Common myeloid progenitor, CD34-positive (primary cell): ENCODE results near the gene TAB2.

Experiments used
- CTCF ChIA-PET: fragments of 350-600 bp; sonication (Branson Sonifier 250); formaldehyde crosslinking; loops from one replicate; lab custom pipeline; 2021; ENCODE audit warnings: antibody characterized with exemption; lab: Charles Lee
- POLR2A ChIA-PET: fragments of 350-600 bp; sonication (Branson Sonifier 250); formaldehyde crosslinking; loops from one replicate; lab custom pipeline; 2021; ENCODE audit warnings: antibody characterized with exemption; lab: Charles Lee
- DNase-seq, 3 donors: peaks; one replicate each; pipeline versions ENCODE4 v3.0.0 to v3.0.0-alpha.2; 2013
- H3K27ac ChIP-seq, 2 experiments: 1 replicate in 1 of 2; 2 replicates in 1 of 2; pipeline ENCODE4 v1.7.0; 2013; ENCODE audit warnings: inconsistent platforms in 2 of 2, low read length in 2 of 2, mild to moderate bottlenecking in 2 of 2, low read depth in 1 of 2, moderate library complexity in 1 of 2; ENCODE audit not compliant: severe bottlenecking in 2 of 2, insufficient read depth in 1 of 2, poor library complexity in 1 of 2
- H3K27me3 ChIP-seq, 5 experiments: replicated peaks in 2 of 5; 1 replicate in 3 of 5; 2 replicates in 2 of 5; pipeline versions ENCODE4 v1.6.1 to v1.7.0; 2013; ENCODE audit warnings: low read length in 4 of 5, mild to moderate bottlenecking in 2 of 5, moderate library complexity in 2 of 5, inconsistent platforms in 1 of 5; ENCODE audit not compliant: insufficient read depth in 5 of 5, control insufficient read depth in 4 of 5
- H3K36me3 ChIP-seq, 4 experiments: 1 replicate in 2 of 4; 2 replicates in 2 of 4; pipeline versions ENCODE4 v1.6.1 to v1.7.0; 2013; ENCODE audit warnings: low read length in 3 of 4, control low read depth in 1 of 4, mild to moderate bottlenecking in 1 of 4; ENCODE audit not compliant: control insufficient read depth in 4 of 4, insufficient read depth in 4 of 4
- H3K4me1 ChIP-seq, 4 experiments: 1 replicate in 3 of 4; 2 replicates in 1 of 4; pipeline versions ENCODE4 v1.6.1 to v1.7.1; 2013; ENCODE audit warnings: low read length in 3 of 4, mild to moderate bottlenecking in 3 of 4, control low read depth in 1 of 4, inconsistent platforms in 1 of 4, moderate library complexity in 1 of 4; ENCODE audit not compliant: control insufficient read depth in 4 of 4, insufficient read depth in 4 of 4; ENCODE audit errors: control extremely low read depth in 1 of 4
- H3K4me3 ChIP-seq, 7 experiments: 1 replicate in 4 of 7; 2 replicates in 3 of 7; pipeline versions ENCODE4 v1.5.1 to v1.7.0; 2013; ENCODE audit warnings: mild to moderate bottlenecking in 7 of 7, low read length in 6 of 7, moderate library complexity in 6 of 7, inconsistent platforms in 2 of 7, low read depth in 2 of 7, control low read depth in 1 of 7; ENCODE audit not compliant: insufficient read depth in 4 of 7, control insufficient read depth in 1 of 7; ENCODE audit errors: extremely low read depth in 1 of 7
- H3K9me3 ChIP-seq, 5 experiments: 1 replicate in 4 of 5; 2 replicates in 1 of 5; pipeline versions ENCODE4 v1.6.1 to v1.7.1; 2013; ENCODE audit warnings: low read length in 4 of 5, mild to moderate bottlenecking in 2 of 5, inconsistent platforms in 1 of 5, low read depth in 1 of 5, moderate library complexity in 1 of 5; ENCODE audit not compliant: control insufficient read depth in 4 of 5, insufficient read depth in 2 of 5; ENCODE audit errors: control extremely low read depth in 1 of 5
- WGBS: methylation state at CpG from one replicate; pipeline ENCODE4 v1.1.5; 2013; ENCODE audit not compliant: insufficient coverage; 5-methylcytosine and 5-hydroxymethylcytosine counted together

TAB2 gene

GRCh38 chr6:149289966-149290365 is 27.5 kb upstream of the TAB2 start:
- H3K27me3 ChIP-seq: no peaks in the 10 kb centered on the region
- peaks cover 0 to 6% (median 3%) of the 10 kb centered on the region in 4 experiments for H3K4me1 ChIP-seq
- no peak overlapping the region for H3K4me3 ChIP-seq
- no peaks in the 10 kb centered on the region for H3K9me3 ChIP-seq
- H3K27ac ChIP-seq: no peak overlapping the region
- CTCF ChIA-PET: interaction anchor here (1.2 to 1.7 kb wide), 2 partner anchors 32 to 126 kb away, joined by 3 to 4 read pairs; no protein-coding TSS in a partner anchor
- WGBS: 100% methylated on average over 1 of the region's 1 CpG
- POLR2A ChIA-PET: no interaction called here
- DNase-seq: no peak
- H3K36me3 ChIP-seq: no peaks in the 10 kb centered on the region

DNA sequence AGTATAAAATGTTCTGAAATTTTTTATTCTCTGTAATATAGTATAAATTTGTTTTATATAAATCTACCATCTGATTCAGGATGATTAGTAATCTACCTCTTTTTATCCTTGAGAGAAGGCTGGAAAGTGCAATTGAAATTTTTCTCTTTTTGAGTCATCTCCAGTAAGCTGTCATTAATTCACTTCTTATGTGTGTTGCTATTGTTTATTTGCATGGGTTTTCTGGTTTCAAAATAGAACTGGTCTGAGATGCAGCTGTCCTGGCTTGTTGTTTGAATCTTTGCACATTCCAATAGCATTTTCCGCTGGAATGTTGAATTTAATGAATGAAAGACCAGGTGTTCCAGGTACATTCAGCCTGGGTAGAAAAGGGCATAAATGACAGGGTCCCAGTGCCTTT is 24.3 kb upstream of the TAB2 start:
- CTCF ChIA-PET: no interaction called here
- POLR2A ChIA-PET: interaction anchor here (0.7 kb wide), 1 partner anchor 78 kb away, joined by 4 read pairs; no protein-coding TSS in a partner anchor

GRCh38 chr6:149300563-149300962 is 16.9 kb upstream of the TAB2 start:
- ChIA-PET CTCF (interaction anchor here (0.6 kb wide), 1 partner anchor 9 kb away, joined by 3 read pairs; no protein-coding TSS in a partner anchor), POLR2A (no interaction called here)
- DNase-seq: no peak

More for the DNA sequence above, 24.3 kb upstream of the TAB2 start:
- Histone ChIP-seq H3K27ac (no peak overlapping the region), H3K36me3 (no peaks in the 10 kb centered on the region), H3K4me1 (peaks cover 0 to 4% (median 2%) of the 10 kb centered on the region in 4 experiments), H3K4me3 (no peak overlapping the region), H3K27me3 (no peaks in the 10 kb centered on the region), H3K9me3 (no peaks in the 10 kb centered on the region)
- DNase-seq: no peak
- WGBS: no CpG with 5 or more reads among the region's 1 CpG

DNA sequence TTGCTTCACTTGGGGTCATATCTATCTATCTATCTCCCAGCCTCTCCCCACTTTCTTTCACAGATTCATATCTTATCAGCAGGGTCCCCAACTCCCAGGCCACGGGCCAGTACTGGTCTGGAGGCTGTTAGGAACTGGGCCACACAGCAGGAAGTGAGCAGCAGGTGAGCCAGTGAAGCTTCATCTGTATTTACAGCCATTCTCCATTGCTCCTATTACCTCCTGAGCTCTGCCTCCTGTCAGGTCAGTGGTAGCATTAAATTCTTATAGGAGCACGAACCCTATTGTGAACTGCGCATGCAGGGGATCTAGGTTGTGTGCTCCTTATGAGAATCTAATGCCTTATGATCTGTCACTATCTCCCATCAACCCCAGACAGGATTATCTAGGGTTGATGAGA is 14.8 kb upstream of the TAB2 start:
- Histone ChIP-seq H3K27ac (no peak overlapping the region), H3K9me3 (no peaks in the 10 kb centered on the region), H3K36me3 (no peaks in the 10 kb centered on the region), H3K27me3 (no peaks in the 10 kb centered on the region), H3K4me1 (peaks cover 0 to 8% (median 4%) of the 10 kb centered on the region in 4 experiments), H3K4me3 (no peak overlapping the region)
- 100% methylated on average over 3 of the region's 3 CpGs for WGBS
- CTCF ChIA-PET: interaction anchor here (1.1 kb wide), 1 partner anchor 12 kb away, joined by 4 read pairs; no protein-coding TSS in a partner anchor
- DNase-seq: no peak
- POLR2A ChIA-PET: interaction anchor here (0.5 kb wide), 1 partner anchor 40 kb away, joined by 3 read pairs; no protein-coding TSS in a partner anchor

More at GRCh38 chr6:149300563-149300962, 16.9 kb upstream of the TAB2 start:
- H3K36me3 ChIP-seq: no peaks in the 10 kb centered on the region
- no peak overlapping the region for H3K4me3 ChIP-seq
- peaks cover 0 to 7% (median 3%) of the 10 kb centered on the region in 4 experiments for H3K4me1 ChIP-seq
- H3K27ac ChIP-seq: no peak overlapping the region
- H3K27me3 ChIP-seq: no peaks in the 10 kb centered on the region
- 100% methylated on average over 1 of the region's 1 CpG for WGBS
- H3K9me3 ChIP-seq: no peaks in the 10 kb centered on the region

- POLR2A ChIA-PET: no interaction called here
- no peaks in the 10 kb centered on the region for H3K27me3 ChIP-seq
- H3K4me3 ChIP-seq: no peak overlapping the region
- no peaks in the 10 kb centered on the region for H3K9me3 ChIP-seq
- no CpG with 5 or more reads among the region's 1 CpG for WGBS
- CTCF ChIA-PET: interaction anchor here (1.1 kb wide), 1 partner anchor 12 kb away, joined by 4 read pairs; no protein-coding TSS in a partner anchor
- H3K4me1 ChIP-seq: peaks cover 0 to 8% (median 4%) of the 10 kb centered on the region in 4 experiments
- no peak for DNase-seq
- H3K36me3 ChIP-seq: no peaks in the 10 kb centered on the region
- H3K27ac ChIP-seq: no peak overlapping the region
Measured at GRCh38 chr6:149303468-149303867, 14.0 kb upstream of the TAB2 start.

GRCh38 chr6:149305372-149305771 is 12.1 kb upstream of the TAB2 start:
- CTCF ChIA-PET: no interaction called here
- Histone ChIP-seq H3K36me3 (no peaks in the 10 kb centered on the region), H3K27ac (no peak overlapping the region), H3K9me3 (no peaks in the 10 kb centered on the region), H3K4me3 (no peak overlapping the region), H3K27me3 (no peaks in the 10 kb centered on the region), H3K4me1 (peaks cover 0 to 8% (median 4%) of the 10 kb centered on the region in 4 experiments)
- peak in 2 of 3 donors; percentile 43 to 60 for DNase-seq
- POLR2A ChIA-PET: no interaction called here
- WGBS: 0% methylated on average over 1 of the region's 3 CpGs

DNA sequence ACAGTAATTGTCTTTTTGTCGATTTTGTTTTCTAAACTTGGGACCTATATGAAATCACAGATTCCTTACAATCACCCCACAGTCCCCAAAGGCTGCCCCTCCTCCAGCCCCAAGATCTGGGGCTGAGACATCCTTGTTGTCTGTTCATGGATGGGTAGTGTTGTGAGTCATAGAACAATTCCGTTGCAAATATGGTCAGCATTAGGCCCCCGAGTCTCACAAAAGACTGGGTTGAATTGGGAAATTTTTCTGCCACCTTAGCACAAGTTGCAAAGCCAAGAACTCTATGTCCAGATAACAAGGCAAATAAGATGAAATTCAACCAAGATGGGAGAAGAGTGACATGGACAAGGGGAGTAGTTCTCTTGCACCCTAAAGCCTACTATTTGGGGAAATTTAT is 10.5 kb upstream of the TAB2 start:
- no peak overlapping the region for H3K4me3 ChIP-seq
- H3K27ac ChIP-seq: no peak overlapping the region
- peaks cover 0 to 8% (median 4%) of the 10 kb centered on the region in 4 experiments for H3K4me1 ChIP-seq
- no peak for DNase-seq
- no peaks in the 10 kb centered on the region for H3K36me3 ChIP-seq
- H3K27me3 ChIP-seq: no peaks in the 10 kb centered on the region
- no peaks in the 10 kb centered on the region for H3K9me3 ChIP-seq
- ChIA-PET POLR2A (no interaction called here), CTCF (no interaction called here)
- 94% methylated on average over 2 of the region's 3 CpGs for WGBS
